K562 (cell line): ENCODE data around the gene CCL13. TPM values are rescaled to one million over a fixed set of nuclear protein-coding genes. Genes with fewer than 3 reads are reported as not detected.

Experiments
- ATAC-seq: fragments of 200-7000 bp; cut with Tn5 transposase; 3 replicates; pipeline ENCODE4 v1.9.1; 2020; ENCODE audit warnings: moderate library complexity
- BruUV-seq: library from RNA; stranded (reverse); fragments of 400-500 nt; replicated peaks from 2 replicates; lab custom pipeline; 2021; lab: Mats Ljungman, UMichigan
- CTCF ChIA-PET: fragments of 300-600 bp; formaldehyde crosslinking; extraction: SDS; loops from one replicate; lab custom pipeline; 2021; ENCODE audit warnings: low intra/inter-chr PET ratio; lab: Yijun Ruan, JAX
- POLR2A ChIA-PET: fragments of 300-600, 350-650 bp; sonication (Branson Sonifier 250); formaldehyde crosslinking; extraction: SDS; loops from one replicate; lab custom pipeline; 2021; ENCODE audit warnings: antibody characterized with exemption, inconsistent platforms; lab: Yijun Ruan, JAX
- DNase-seq, 4 experiments: peaks; one replicate each; pipeline versions ENCODE4 v3.0.0 to v3.0.0-alpha.2; 2011 to 2018; ENCODE audit warnings: low spot score in 3 of 4, mixed read lengths in 3 of 4; ENCODE audit errors: extremely low read depth in 1 of 4
- FAIRE-seq: peaks from 2 replicates; lab custom pipeline; 2011; peaks lifted over from hg19 to GRCh38; lab: Jason Lieb, UNC
- H2AFZ ChIP-seq: 2 replicates; pipeline ENCODE4 v1.6.0; 2011; ENCODE audit warnings: low read depth, low read length, control low read depth, inconsistent platforms
- H3K27ac ChIP-seq: fragments of 200-600 bp; 3 replicates; pipeline ENCODE4 v1.8.0; 2011; ENCODE audit warnings: low read depth, mild to moderate bottlenecking, control low read depth, inconsistent platforms, low read length, moderate library complexity, mixed read lengths; ENCODE audit errors: extremely low read depth
- H3K27me3 ChIP-seq, 2 experiments: fragments of 300-600 bp in 1 of 2; 2 replicates in 1 of 2; 3 replicates in 1 of 2; pipeline versions ENCODE4 v1.6.0 to v1.8.0; 2011; ENCODE audit warnings: inconsistent platforms in 2 of 2, low read length in 2 of 2, mild to moderate bottlenecking in 1 of 2, mixed read lengths in 1 of 2, moderate library complexity in 1 of 2; ENCODE audit not compliant: control insufficient read depth in 2 of 2, insufficient read depth in 2 of 2
- H3K36me3 ChIP-seq: fragments of 300-600 bp; 3 replicates; pipeline ENCODE4 v1.8.0; 2011; ENCODE audit warnings: mild to moderate bottlenecking, low read length, inconsistent platforms; ENCODE audit not compliant: control insufficient read depth, insufficient read depth
- H3K4me1 ChIP-seq, 2 experiments: fragments of 200-600 bp in 1 of 2; replicated peaks in 1 of 2; 2 replicates in 1 of 2; 3 replicates in 1 of 2; pipeline versions ENCODE4 v1.5.1 to v1.8.0; 2011; ENCODE audit warnings: inconsistent platforms in 2 of 2, low read length in 2 of 2, mild to moderate bottlenecking in 1 of 2, mixed read lengths in 1 of 2, moderate library complexity in 1 of 2; ENCODE audit not compliant: control insufficient read depth in 2 of 2, insufficient read depth in 2 of 2
- H3K4me2 ChIP-seq: 2 replicates; pipeline ENCODE4 v1.6.1; 2011; ENCODE audit warnings: low read length, control low read depth, inconsistent platforms, mixed read lengths; ENCODE audit not compliant: insufficient read depth
- H3K4me3 ChIP-seq: fragments of 200-600 bp; sonication (generic), shearing (Covaris generic); 2 replicates; pipeline ENCODE4 v1.5.1; 2016; ENCODE audit warnings: control low read depth, inconsistent platforms
- H3K79me2 ChIP-seq: fragments of 200-600 bp; 3 replicates; pipeline ENCODE4 v1.8.0; 2011; ENCODE audit warnings: low read length, inconsistent platforms; ENCODE audit not compliant: control insufficient read depth, insufficient read depth
- H3K9ac ChIP-seq, 2 experiments: 2 replicates each; pipeline versions ENCODE4 v1.6.0 to v1.6.1; 2011; ENCODE audit warnings: low read depth in 2 of 2, low read length in 2 of 2, control low read depth in 1 of 2, inconsistent platforms in 1 of 2, mild to moderate bottlenecking in 1 of 2, mixed read lengths in 1 of 2; ENCODE audit not compliant: insufficient read depth in 1 of 2
- H3K9me1 ChIP-seq: one replicate; pipeline ENCODE4 v1.6.0; 2011; ENCODE audit warnings: inconsistent platforms, mild to moderate bottlenecking, low read length, moderate library complexity; ENCODE audit not compliant: control insufficient read depth, insufficient read depth
- H3K9me3 ChIP-seq: replicated peaks from 2 replicates; pipeline ENCODE4 v1.5.1; 2011; ENCODE audit warnings: low read depth, low read length, inconsistent platforms; ENCODE audit not compliant: control insufficient read depth, insufficient read depth
- H4K20me1 ChIP-seq: replicated peaks from 2 replicates; pipeline ENCODE4 v1.6.1; 2011; ENCODE audit warnings: low read length, inconsistent platforms, mixed read lengths; ENCODE audit not compliant: control insufficient read depth, insufficient read depth
- ATF3 ChIP-seq, 2 experiments: fragments of 450-650 bp in 1 of 2; sonication (generic) in 1 of 2; formaldehyde crosslinking in 1 of 2; IDR thresholded peaks in 1 of 2; conservative IDR thresholded peaks in 1 of 2; 2 replicates each; pipeline versions ENCODE4 v1.6.1 to v1.8.1; 2016 to 2023; ENCODE audit warnings: mild to moderate bottlenecking in 2 of 2, moderate library complexity in 2 of 2, inconsistent platforms in 1 of 2, missing genetic modification reagents in 1 of 2
- GMEB1 ChIP-seq: fragments of 250-450 bp; sonication (Bioruptor Pico); IDR thresholded peaks from 2 replicates; pipeline ENCODE4 v1.4.0; 2020; ENCODE audit warnings: mild to moderate bottlenecking
- L3MBTL2 ChIP-seq: fragments of 450-650 bp; IDR thresholded peaks from 2 replicates; pipeline ENCODE4 v1.6.1; 2016; ENCODE audit warnings: mild to moderate bottlenecking, moderate library complexity
- NFE2L1 ChIP-seq: fragments of 450-650 bp; IDR thresholded peaks from 2 replicates; pipeline ENCODE4 v1.6.1; 2016; ENCODE audit warnings: missing genetic modification characterization, low read depth, mild to moderate bottlenecking, missing compliant biosample characterization, moderate library complexity, borderline replicate concordance
- NR3C1 ChIP-seq: sonication (generic); formaldehyde crosslinking; IDR thresholded peaks from 2 replicates; pipeline ENCODE4 v1.8.1; 2022; ENCODE audit warnings: missing genetic modification reagents
- NRF1 ChIP-seq, 2 experiments: fragments of 450-650 bp; IDR thresholded peaks in 1 of 2; conservative IDR thresholded peaks in 1 of 2; 2 replicates each; pipeline ENCODE4 v1.6.1; 2014; ENCODE audit warnings: mild to moderate bottlenecking in 2 of 2
- SPI1 ChIP-seq: IDR thresholded peaks from 2 replicates; pipeline ENCODE4 v1.6.1; 2011; ENCODE audit warnings: low read depth, low read length, control low read depth, borderline replicate concordance
- WGBS: fragments of 100-300 bp; shearing (Covaris generic); methylation state at CpG from one replicate; pipeline ENCODE4 v1.1.6; 2016; ENCODE audit warnings: low coverage, mixed read lengths; ENCODE audit not compliant: insufficient coverage; ENCODE audit errors: missing lambda C conversion rate; 5-methylcytosine and 5-hydroxymethylcytosine counted together
- in situ Hi-C: fragments of 300-500 bp; cut with MboI; formaldehyde crosslinking; loops from 4 replicates; pipeline ENCODE4 v1.15.0; 2018; ENCODE audit warnings: inconsistent platforms, mixed read lengths
- intact Hi-C: fragments of 100-400 bp; cut with micrococcal nuclease; formaldehyde crosslinking; loops from 2 replicates; pipeline ENCODE4 v1.14.2; 2022
- polyA plus RNA-seq, 8 experiments: library from polyadenylated mRNA; depleted of rRNA in 4 of 8; stranded (reverse) in 5 of 8; unstranded in 3 of 8; fragments of >200 nt; fragmentation: Nextera tagmentation in 2 of 8; fragmentation: Illumina TruSeq in 1 of 8; extraction: Ambion mirVana in 2 of 8; extraction: Trizol in 1 of 8; gene quantifications; 2 replicates each; pipeline versions ENCODE4 v1.2.1 to v1.2.3, GENCODE V29; 2011 to 2014; ENCODE audit warnings: inconsistent platforms in 1 of 8, missing spikeins in 1 of 8
- total RNA-seq, 7 experiments: library from RNA; depleted of rRNA in 6 of 7; stranded (reverse); fragments of >200 nt in 6 of 7; fragmentation: Illumina TruSeq in 2 of 7; extraction: Trizol in 2 of 7; gene quantifications; 2 replicates each; pipeline versions ENCODE4 v1.2.1 to v1.2.3, GENCODE V29; 2011 to 2021; ENCODE audit warnings: low replicate concordance in 1 of 7
- TF ChIP-seq, protein P1 (sequence below): fragments of 450-650 bp; IDR thresholded peaks from 2 replicates; pipeline ENCODE4 v1.6.1; 2016; ENCODE audit warnings: borderline replicate concordance
- TF ChIP-seq, protein P2 (sequence below): fragments of 200-800 bp; sonication (Bioruptor generic); IDR thresholded peaks from 2 replicates; pipeline ENCODE4 v1.6.1; 2017; ENCODE audit warnings: missing genetic modification characterization, missing compliant biosample characterization
- TF ChIP-seq, protein P3 (sequence below): fragments of 150-350 bp; conservative IDR thresholded peaks from 2 replicates; pipeline ENCODE4 v1.6.1; 2014; ENCODE audit warnings: low read length

The CCL13 gene
- total and polyA plus RNA-seq, 9 of the 15 experiments (the other 6 are each of a cell fraction or from before 2014, with no cell fraction given), result not detected

DNA sequence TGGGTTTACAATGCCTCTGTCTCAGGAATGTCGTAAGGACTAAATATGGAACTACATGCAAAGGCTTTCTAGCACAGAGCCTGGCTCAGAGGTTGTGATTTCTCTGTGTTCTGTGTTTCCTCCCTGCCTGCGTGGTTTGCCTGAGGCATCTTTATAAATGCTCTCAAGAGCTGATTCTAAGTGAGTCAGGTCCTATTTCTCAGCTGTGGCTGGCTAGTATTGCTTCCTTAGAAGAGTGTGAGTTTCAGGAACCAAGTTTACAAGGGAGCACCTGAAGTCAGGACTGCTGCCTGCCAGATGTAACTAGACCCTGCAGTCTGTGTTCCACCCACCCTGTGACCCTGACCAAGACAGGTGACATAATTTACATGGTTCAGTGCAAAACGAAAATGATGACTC lies 14.7 kb downstream of the CCL13 start (continued):
- TF ChIP-seq, protein P1, sequence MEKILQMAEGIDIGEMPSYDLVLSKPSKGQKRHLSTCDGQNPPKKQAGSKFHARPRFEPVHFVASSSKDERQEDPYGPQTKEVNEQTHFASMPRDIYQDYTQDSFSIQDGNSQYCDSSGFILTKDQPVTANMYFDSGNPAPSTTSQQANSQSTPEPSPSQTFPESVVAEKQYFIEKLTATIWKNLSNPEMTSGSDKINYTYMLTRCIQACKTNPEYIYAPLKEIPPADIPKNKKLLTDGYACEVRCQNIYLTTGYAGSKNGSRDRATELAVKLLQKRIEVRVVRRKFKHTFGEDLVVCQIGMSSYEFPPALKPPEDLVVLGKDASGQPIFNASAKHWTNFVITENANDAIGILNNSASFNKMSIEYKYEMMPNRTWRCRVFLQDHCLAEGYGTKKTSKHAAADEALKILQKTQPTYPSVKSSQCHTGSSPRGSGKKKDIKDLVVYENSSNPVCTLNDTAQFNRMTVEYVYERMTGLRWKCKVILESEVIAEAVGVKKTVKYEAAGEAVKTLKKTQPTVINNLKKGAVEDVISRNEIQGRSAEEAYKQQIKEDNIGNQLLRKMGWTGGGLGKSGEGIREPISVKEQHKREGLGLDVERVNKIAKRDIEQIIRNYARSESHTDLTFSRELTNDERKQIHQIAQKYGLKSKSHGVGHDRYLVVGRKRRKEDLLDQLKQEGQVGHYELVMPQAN, result no peak
- TF ChIP-seq NFE2L1 (tag), result no peak
- TF ChIP-seq ATF3 (IDR thresholded peaks at IDR 0.05), result 0 out of 2 replicates have a peak, but pooled peaks have one; percentile 14
- no peak for TF ChIP-seq ATF3 (CRISPR knock-in tag; conservative IDR thresholded peaks at IDR 0.05)

GRCh38 chr17:34371405-34372100 lies 15.3 kb downstream of the CCL13 start:
- H3K9me1 ChIP-seq, result no peaks in the 10 kb centered on the region
- no peak overlapping the region for H3K27ac ChIP-seq
- peaks cover 0 to 6% of the 10 kb centered on the region in 2 experiments; a peak in 2 of 5 replicates for H3K27me3 ChIP-seq
- ATAC-seq, result no peak
- DNase-seq, result no peak
- no peaks in the 10 kb centered on the region for H3K9me3 ChIP-seq
- H3K9ac ChIP-seq, result no peak overlapping the region
- no peak overlapping the region for H2AFZ ChIP-seq
- FAIRE-seq, result no peak
- BruUV-seq, result no TSS peak
- H3K4me2 ChIP-seq, result no peak overlapping the region
- H4K20me1 ChIP-seq, result no peaks in the 10 kb centered on the region
- H3K4me1 ChIP-seq, result no peaks in the 10 kb centered on the region; a peak in 1 of 5 replicates
- in situ Hi-C loops (no loop called here), intact Hi-C loops (no loop called here)
- no peak overlapping the region for H3K4me3 ChIP-seq
- H3K36me3 ChIP-seq, result no peaks in the 10 kb centered on the region
- WGBS, result 29% methylated on average over 3 of the region's 3 CpGs
- no peaks in the 10 kb centered on the region for H3K79me2 ChIP-seq
- ChIA-PET CTCF (no interaction called here), POLR2A (interaction anchor here (0.5 to 0.7 kb wide), 2 partner anchors 41 to 158 kb away, joined by 3 read pairs; no protein-coding TSS in a partner anchor)
- no peak for TF ChIP-seq GMEB1
- no peak for TF ChIP-seq NRF1 (conservative IDR thresholded peaks at IDR 0.05 in 1 of 2, IDR thresholded peaks at IDR 0.05 in 1 of 2)
- no peak for TF ChIP-seq SPI1
- TF ChIP-seq, protein P2, sequence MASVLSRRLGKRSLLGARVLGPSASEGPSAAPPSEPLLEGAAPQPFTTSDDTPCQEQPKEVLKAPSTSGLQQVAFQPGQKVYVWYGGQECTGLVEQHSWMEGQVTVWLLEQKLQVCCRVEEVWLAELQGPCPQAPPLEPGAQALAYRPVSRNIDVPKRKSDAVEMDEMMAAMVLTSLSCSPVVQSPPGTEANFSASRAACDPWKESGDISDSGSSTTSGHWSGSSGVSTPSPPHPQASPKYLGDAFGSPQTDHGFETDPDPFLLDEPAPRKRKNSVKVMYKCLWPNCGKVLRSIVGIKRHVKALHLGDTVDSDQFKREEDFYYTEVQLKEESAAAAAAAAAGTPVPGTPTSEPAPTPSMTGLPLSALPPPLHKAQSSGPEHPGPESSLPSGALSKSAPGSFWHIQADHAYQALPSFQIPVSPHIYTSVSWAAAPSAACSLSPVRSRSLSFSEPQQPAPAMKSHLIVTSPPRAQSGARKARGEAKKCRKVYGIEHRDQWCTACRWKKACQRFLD (CRISPR knock-in tag), result no peak
- no peak for TF ChIP-seq NR3C1
- TF ChIP-seq, protein P3, sequence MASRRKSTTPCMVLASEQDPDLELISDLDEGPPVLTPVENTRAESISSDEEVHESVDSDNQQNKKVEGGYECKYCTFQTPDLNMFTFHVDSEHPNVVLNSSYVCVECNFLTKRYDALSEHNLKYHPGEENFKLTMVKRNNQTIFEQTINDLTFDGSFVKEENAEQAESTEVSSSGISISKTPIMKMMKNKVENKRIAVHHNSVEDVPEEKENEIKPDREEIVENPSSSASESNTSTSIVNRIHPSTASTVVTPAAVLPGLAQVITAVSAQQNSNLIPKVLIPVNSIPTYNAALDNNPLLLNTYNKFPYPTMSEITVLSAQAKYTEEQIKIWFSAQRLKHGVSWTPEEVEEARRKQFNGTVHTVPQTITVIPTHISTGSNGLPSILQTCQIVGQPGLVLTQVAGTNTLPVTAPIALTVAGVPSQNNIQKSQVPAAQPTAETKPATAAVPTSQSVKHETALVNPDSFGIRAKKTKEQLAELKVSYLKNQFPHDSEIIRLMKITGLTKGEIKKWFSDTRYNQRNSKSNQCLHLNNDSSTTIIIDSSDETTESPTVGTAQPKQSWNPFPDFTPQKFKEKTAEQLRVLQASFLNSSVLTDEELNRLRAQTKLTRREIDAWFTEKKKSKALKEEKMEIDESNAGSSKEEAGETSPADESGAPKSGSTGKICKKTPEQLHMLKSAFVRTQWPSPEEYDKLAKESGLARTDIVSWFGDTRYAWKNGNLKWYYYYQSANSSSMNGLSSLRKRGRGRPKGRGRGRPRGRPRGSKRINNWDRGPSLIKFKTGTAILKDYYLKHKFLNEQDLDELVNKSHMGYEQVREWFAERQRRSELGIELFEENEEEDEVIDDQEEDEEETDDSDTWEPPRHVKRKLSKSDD, result no peak
- TF ChIP-seq L3MBTL2, result no peak
